Heart left ventricle (tissue), 16 donors: ENCODE data around the gene ELFN2. TPM values are rescaled to one million over a fixed set of nuclear protein-coding genes. Genes with fewer than 3 reads are reported as not detected.

Experiments used
- ATAC-seq, 4 donors: fragments of 200-7000 bp; cut with Tn5 transposase; one replicate each; pipeline ENCODE4 v1.9.1; 2020 to 2022; ENCODE audit warnings: moderate library complexity in 4 of 4, mild to moderate bottlenecking in 3 of 4, moderate number of reproducible peaks in 1 of 4
- DNase-seq, 5 donors: peaks; one replicate each; pipeline ENCODE4 v3.0.0-alpha.2; 2020
- H3K27ac ChIP-seq, 12 donors: fragments of 200-600 bp; sonication (generic) in 4 of 12; one replicate each; pipeline versions ENCODE4 v1.5.0 to v1.8.0; 2016 to 2022; ENCODE audit warnings: mild to moderate bottlenecking in 2 of 12
- H3K27me3 ChIP-seq, 9 donors: fragments of 200-600 bp; sonication (generic) in 2 of 9; one replicate each; pipeline versions ENCODE4 v1.5.1 to v1.8.0; 2016 to 2022; ENCODE audit warnings: mild to moderate bottlenecking in 3 of 9
- H3K36me3 ChIP-seq, 9 donors: fragments of 200-600 bp; sonication (generic) in 2 of 9; one replicate each; pipeline versions ENCODE4 v1.5.0 to v1.8.0; 2018 to 2022; ENCODE audit warnings: mild to moderate bottlenecking in 2 of 9
- H3K4me1 ChIP-seq, 12 donors: fragments of 200-600 bp; sonication (generic) in 4 of 12; one replicate each; pipeline versions ENCODE4 v1.5.0 to v1.8.0; 2016 to 2022; ENCODE audit warnings: mild to moderate bottlenecking in 3 of 12
- H3K4me3 ChIP-seq, 12 donors: fragments of 200-600 bp; sonication (generic) in 4 of 12; one replicate each; pipeline versions ENCODE4 v1.5.0 to v1.8.0; 2017 to 2022; ENCODE audit warnings: mild to moderate bottlenecking in 9 of 12, moderate library complexity in 4 of 12
- H3K9me3 ChIP-seq, 12 donors: fragments of 200-600 bp; sonication (generic) in 4 of 12; one replicate each; pipeline versions ENCODE4 v1.5.0 to v1.8.0; 2016 to 2022; ENCODE audit warnings: mild to moderate bottlenecking in 1 of 12
- POLR2A ChIP-seq, 2 donors: fragments of 450-650 bp; IDR thresholded peaks; one replicate each; pipeline ENCODE4 v1.6.1; 2017; ENCODE audit warnings: antibody characterized with exemption in 2 of 2, mild to moderate bottlenecking in 2 of 2, moderate library complexity in 2 of 2
- WGBS, 4 donors: extraction: QIAGEN DNeasy Blood & Tissue Kit in 2 of 4; methylation state at CpG; one replicate each; pipeline versions ENCODE4 v1.1.5 to v1.1.7; 2013 to 2018; 5-methylcytosine and 5-hydroxymethylcytosine counted together
- intact Hi-C, 10 donors: fragments of 100-400 bp; cut with DNase I; formaldehyde crosslinking; loops; one replicate each; pipeline versions ENCODE4 v1.11.1 to v1.14.2; 2022
- polyA plus RNA-seq, 2 donors: library from polyadenylated mRNA; stranded (reverse); fragments of 200-250 nt; gene quantifications; one replicate each; pipeline ENCODE4 v1.2.3, GENCODE V29; 2013
- total RNA-seq, 9 donors: library from RNA; depleted of rRNA in 2 of 9; stranded (reverse); fragments of >200 nt in 2 of 9; fragmentation: NEBNext Ultra II Directional in 3 of 9; extraction: Animal tissue kit (Norgen Biotek cat#: 25700) in 3 of 9; gene quantifications; one replicate each; pipeline versions ENCODE4 v1.1.0 to v1.2.4, GENCODE V29; 2016 to 2023
- TF ChIP-seq, protein P1 (sequence below), 12 donors: fragments of 200-600 bp; sonication (generic) in 4 of 12; IDR thresholded peaks; one replicate each; pipeline versions ENCODE4 v1.5.0 to v1.8.0; 2018 to 2022; ENCODE audit warnings: antibody characterized with exemption in 12 of 12, mild to moderate bottlenecking in 5 of 12
- donor health status: ischemic (EF 13 %, LVEDD 7.1; RV severe dilation, severe dysfunction).
- donor health status: healthy with polysubstance abuse.
- donor health status: DM: no; HTN: yes; CAD: no.
- donor health status: DM: no; HTN: no; CAD: no.
- donor health status: ischemic (EF 25% LVEDD 6.9; RV normal size, moderate dysfunction).
- donor health status: ischemic (EF 25% LVEDD 5.7; RV mildly dilated, moderate dysfunction).
- donor health status: healthy.
- donor health status: DM: yes; HTN: yes; CAD: no.
- donor health status: ischemic (EF 35%, LVEDD 5.7; RV mildly dilated, moderate dysfunction).
- donor health status: nonischemic (EF 11% LVEDD 7.7; RV severe dilation, severe dysfunction).
- donor health status: DM: yes; HTN: yes; CAD: no.
- donor health status: PGD.
- donor health status: ischemic (EF 29% LVEDD 5.4; RV normal size, mild dysfunction).
- donor health status: nonischemic (EF 23%, LVEDD 6.1; RV moderate dilation, normal function).

ELFN2 gene
- total and polyA plus RNA-seq, 11 donors = 0.01 to 0.72 (median 0.05) TPM; not detected in 4

DNA sequence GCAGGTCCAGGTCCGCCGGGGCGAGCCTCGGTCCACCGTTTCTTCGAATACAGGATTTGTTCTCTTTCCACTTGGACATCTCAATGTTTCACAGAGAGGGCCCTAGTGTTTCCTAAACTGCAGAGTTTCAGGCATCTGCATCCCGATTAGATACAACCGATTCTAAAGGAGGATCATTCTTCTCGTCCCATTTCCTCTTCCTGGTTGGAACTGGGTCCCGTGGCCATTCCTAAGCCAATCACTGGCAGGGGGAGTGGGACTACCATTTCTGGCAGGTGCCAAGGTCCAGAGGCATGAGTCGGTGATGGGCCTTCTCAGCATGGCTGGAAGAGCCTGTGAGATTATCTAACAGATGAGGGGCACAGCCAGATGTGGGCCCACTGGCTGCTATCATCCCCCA, 68.9 kb downstream of the ELFN2 start:
- H3K27me3 ChIP-seq = peaks cover 0 to 59% (median 4%) of the 10 kb centered on the region in 9 donors
- H3K9me3 ChIP-seq = no peaks in the 10 kb centered on the region
- no peak for DNase-seq
- H3K4me1 ChIP-seq = no peaks in the 10 kb centered on the region
- no peak for ATAC-seq
- H3K36me3 ChIP-seq = no peaks in the 10 kb centered on the region
- intact Hi-C loops = no loop called here
- no peak overlapping the region for H3K27ac ChIP-seq
- WGBS, 4 donors = 80 to 87% (median 85%) methylated on average over 11 of the region's 11 CpGs
- no peak for TF ChIP-seq POLR2A (IDR thresholded peaks at IDR 0.05)
- TF ChIP-seq, protein P1, sequence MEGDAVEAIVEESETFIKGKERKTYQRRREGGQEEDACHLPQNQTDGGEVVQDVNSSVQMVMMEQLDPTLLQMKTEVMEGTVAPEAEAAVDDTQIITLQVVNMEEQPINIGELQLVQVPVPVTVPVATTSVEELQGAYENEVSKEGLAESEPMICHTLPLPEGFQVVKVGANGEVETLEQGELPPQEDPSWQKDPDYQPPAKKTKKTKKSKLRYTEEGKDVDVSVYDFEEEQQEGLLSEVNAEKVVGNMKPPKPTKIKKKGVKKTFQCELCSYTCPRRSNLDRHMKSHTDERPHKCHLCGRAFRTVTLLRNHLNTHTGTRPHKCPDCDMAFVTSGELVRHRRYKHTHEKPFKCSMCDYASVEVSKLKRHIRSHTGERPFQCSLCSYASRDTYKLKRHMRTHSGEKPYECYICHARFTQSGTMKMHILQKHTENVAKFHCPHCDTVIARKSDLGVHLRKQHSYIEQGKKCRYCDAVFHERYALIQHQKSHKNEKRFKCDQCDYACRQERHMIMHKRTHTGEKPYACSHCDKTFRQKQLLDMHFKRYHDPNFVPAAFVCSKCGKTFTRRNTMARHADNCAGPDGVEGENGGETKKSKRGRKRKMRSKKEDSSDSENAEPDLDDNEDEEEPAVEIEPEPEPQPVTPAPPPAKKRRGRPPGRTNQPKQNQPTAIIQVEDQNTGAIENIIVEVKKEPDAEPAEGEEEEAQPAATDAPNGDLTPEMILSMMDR (IDR thresholded peaks at IDR 0.05) = no peak
- no peak overlapping the region for H3K4me3 ChIP-seq

DNA sequence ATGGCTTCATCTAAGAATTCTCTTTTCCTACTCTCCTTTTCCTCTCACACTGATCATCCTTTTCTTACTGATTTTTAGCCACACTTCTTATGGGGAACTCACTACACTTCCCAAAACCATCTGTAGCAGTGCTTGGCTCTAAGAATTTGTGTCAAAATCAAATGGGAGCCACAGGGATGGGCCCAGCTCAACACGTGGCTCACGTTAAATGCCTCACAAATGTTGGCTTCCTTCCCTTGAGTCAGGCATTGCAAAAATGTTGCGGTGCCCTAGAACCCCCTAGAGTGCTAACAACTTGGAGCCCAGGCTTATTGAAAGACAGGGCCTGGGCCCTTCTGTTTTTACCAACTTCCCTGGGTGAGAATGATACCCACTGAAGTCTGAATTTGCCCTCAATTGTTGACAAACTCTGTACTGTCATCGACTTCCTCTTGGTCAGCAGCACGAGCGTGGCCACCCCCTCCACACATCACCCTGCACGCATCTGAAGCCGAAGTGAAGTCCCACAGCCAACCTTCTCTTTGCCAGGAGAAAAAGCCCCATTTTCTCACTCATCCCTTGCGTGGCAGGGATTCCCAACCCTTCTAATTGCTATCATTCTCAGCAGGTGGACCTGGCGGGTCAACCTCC, 69.7 kb downstream of the ELFN2 start:
- no peak overlapping the region for H3K27ac ChIP-seq
- no peak overlapping the region for H3K4me3 ChIP-seq
- no peak for ATAC-seq
- DNase-seq = no peak
- WGBS, 4 donors = 72 to 81% (median 78%) methylated on average over 10 of the region's 10 CpGs
- H3K36me3 ChIP-seq = no peaks in the 10 kb centered on the region
- intact Hi-C loops = no loop called here
- H3K4me1 ChIP-seq = no peaks in the 10 kb centered on the region
- no peaks in the 10 kb centered on the region for H3K9me3 ChIP-seq
- peaks cover 0 to 60% (median 6%) of the 10 kb centered on the region in 9 donors for H3K27me3 ChIP-seq
- TF ChIP-seq, protein P1 (IDR thresholded peaks at IDR 0.05) = no peak
- TF ChIP-seq POLR2A (IDR thresholded peaks at IDR 0.05) = no peak

DNA sequence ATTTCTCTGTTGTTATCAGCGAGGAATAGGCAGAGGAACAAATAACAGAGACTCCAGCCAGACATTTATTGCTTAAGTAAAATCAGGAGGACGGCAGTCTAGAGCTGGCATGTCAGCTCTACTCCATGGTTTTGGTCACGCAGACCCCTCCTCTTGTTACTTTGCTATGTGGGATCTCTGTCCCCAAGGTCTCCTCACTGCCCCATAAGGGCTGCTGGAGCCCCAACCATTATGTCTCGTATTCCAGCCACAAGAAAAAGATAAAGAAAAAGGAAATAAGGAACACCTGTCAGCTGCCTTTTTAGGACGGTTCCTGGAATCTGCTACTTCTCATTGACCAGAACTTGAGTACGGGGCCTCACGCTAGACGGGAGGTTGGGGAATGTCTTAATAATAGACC, 70.4 kb downstream of the ELFN2 start:
- Histone ChIP-seq H3K36me3 (no peaks in the 10 kb centered on the region), H3K9me3 (no peaks in the 10 kb centered on the region), H3K27me3 (peaks cover 0 to 60% (median 6%) of the 10 kb centered on the region in 9 donors), H3K4me1 (no peaks in the 10 kb centered on the region), H3K4me3 (no peak overlapping the region), H3K27ac (no peak overlapping the region)
- no peak for DNase-seq
- WGBS, 4 donors = 74 to 76% (median 75%) methylated on average over 8 of the region's 8 CpGs
- no peak for TF ChIP-seq POLR2A (IDR thresholded peaks at IDR 0.05)
- TF ChIP-seq, protein P1 (IDR thresholded peaks at IDR 0.05) = no peak
- ATAC-seq = no peak
- intact Hi-C loops = no loop called here

DNA sequence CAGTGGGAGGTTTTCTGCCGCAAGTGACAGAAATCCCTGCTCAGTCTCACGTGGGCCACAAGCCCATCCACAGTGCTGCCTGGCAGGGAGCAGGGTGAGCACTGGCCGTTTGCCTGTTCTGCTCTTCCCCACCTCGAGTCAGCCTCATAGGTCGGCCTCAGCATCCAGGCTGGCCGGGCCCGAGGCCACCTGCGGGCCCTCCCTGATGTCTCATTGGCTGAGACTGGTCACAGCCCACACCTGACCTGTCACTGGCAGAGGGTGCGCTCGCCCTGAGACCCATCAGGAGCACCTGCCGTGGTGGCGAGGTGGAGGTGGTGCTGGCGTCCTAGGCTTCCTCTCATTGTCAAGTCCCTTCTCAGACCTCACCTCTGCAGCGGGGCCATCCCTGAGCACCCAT, 72.1 kb downstream of the ELFN2 start:
- Histone ChIP-seq H3K36me3 (no peaks in the 10 kb centered on the region), H3K27me3 (peaks cover 0 to 58% (median 6%) of the 10 kb centered on the region in 9 donors), H3K9me3 (no peaks in the 10 kb centered on the region), H3K27ac (no peak overlapping the region), H3K4me1 (no peaks in the 10 kb centered on the region), H3K4me3 (no peak overlapping the region)
- intact Hi-C loops = no loop called here
- WGBS, 4 donors = 66 to 91% (median 76%) methylated on average over 7 to 14 of the region's 14 CpGs
- DNase-seq (no peak), ATAC-seq (peak in 1 of 4 donors; percentile 31)
- TF ChIP-seq, protein P1 (IDR thresholded peaks at IDR 0.05) = no peak
- TF ChIP-seq POLR2A (IDR thresholded peaks at IDR 0.05) = no peak
